Gastrocnemius medialis (tissue), 4 donors: ENCODE results near the gene NEMP2. TPM values are rescaled to one million over a fixed set of nuclear protein-coding genes. Genes with fewer than 3 reads are reported as not detected.

Experiments used
- ATAC-seq, 2 donors: fragments of 150-250 bp; one replicate each; pipeline ENCODE4 v1.9.1; 2016
- DNase-seq, 2 donors: peaks; one replicate each; pipeline ENCODE4 v3.0.0-alpha.2; 2019
- H3K27ac ChIP-seq, 4 donors: fragments of 200-600 bp; sonication (generic); 1 replicate in 1 of 4; 2 replicates in 3 of 4; pipeline ENCODE4 v1.5.1; 2016 to 2018; ENCODE audit warnings: mild to moderate bottlenecking in 2 of 4, moderate library complexity in 1 of 4
- H3K27me3 ChIP-seq, 3 donors: fragments of 200-600 bp; sonication (generic) in 2 of 3; 1 replicate in 1 of 3; 2 replicates in 2 of 3; pipeline versions ENCODE4 v1.5.1 to v1.6.0; 2016 to 2019; ENCODE audit warnings: mild to moderate bottlenecking in 1 of 3, moderate library complexity in 1 of 3
- H3K36me3 ChIP-seq, 2 donors: fragments of 200-600 bp; sonication (generic) in 1 of 2; one replicate each; pipeline ENCODE4 v1.5.1; 2017 to 2018
- H3K4me1 ChIP-seq, 2 donors: fragments of 200-600 bp; sonication (generic) in 1 of 2; one replicate each; pipeline ENCODE4 v1.5.1; 2016 to 2017; ENCODE audit warnings: mild to moderate bottlenecking in 2 of 2
- H3K4me3 ChIP-seq, 4 donors: fragments of 200-600 bp; sonication (generic) in 3 of 4; 1 replicate in 1 of 4; 2 replicates in 3 of 4; pipeline ENCODE4 v1.5.1; 2016 to 2019; ENCODE audit warnings: mild to moderate bottlenecking in 2 of 4
- H3K9me3 ChIP-seq, 3 donors: fragments of 200-600 bp; sonication (generic) in 2 of 3; 1 replicate in 1 of 3; 2 replicates in 2 of 3; pipeline ENCODE4 v1.5.1; 2016 to 2019
- POLR2A ChIP-seq, 2 donors: fragments of 450-650 bp; IDR thresholded peaks; one replicate each; pipeline ENCODE4 v1.6.1; 2017; ENCODE audit warnings: antibody characterized with exemption in 2 of 2, mild to moderate bottlenecking in 2 of 2, moderate library complexity in 2 of 2
- in situ Hi-C, 4 donors: fragments of 200-750 bp; cut with MboI; loops; one replicate each; pipeline versions ENCODE4 v1.15.0 to v1.8.0; 2017; ENCODE audit warnings: low sequenced_read_pairs in 4 of 4
- intact Hi-C: fragments of 100-400 bp; cut with DNase I; formaldehyde crosslinking; loops from one replicate; pipeline ENCODE4 v1.15.1; 2023; ENCODE audit warnings: low total_unique reads
- total RNA-seq, 4 donors: library from RNA; depleted of rRNA; stranded (reverse); fragments of >200 nt; gene quantifications; one replicate each; pipeline versions ENCODE4 v1.1.0 to v1.2.3, GENCODE V29; 2016
- TF ChIP-seq, protein P1 (sequence below), 5 experiments: fragments of 450-650 bp in 3 of 5; fragments of 200-600 bp in 2 of 5; sonication (generic) in 2 of 5; IDR thresholded peaks in 4 of 5; conservative IDR thresholded peaks in 1 of 5; 1 replicate in 4 of 5; 2 replicates in 1 of 5; pipeline ENCODE4 v1.5.1; 2016 to 2019; ENCODE audit warnings: antibody characterized with exemption in 5 of 5, mild to moderate bottlenecking in 3 of 5, moderate library complexity in 3 of 5

NEMP2 gene
- total RNA-seq, 4 donors from 2014 or later = 0.24 to 1.7 (median 1.3) TPM

DNA sequence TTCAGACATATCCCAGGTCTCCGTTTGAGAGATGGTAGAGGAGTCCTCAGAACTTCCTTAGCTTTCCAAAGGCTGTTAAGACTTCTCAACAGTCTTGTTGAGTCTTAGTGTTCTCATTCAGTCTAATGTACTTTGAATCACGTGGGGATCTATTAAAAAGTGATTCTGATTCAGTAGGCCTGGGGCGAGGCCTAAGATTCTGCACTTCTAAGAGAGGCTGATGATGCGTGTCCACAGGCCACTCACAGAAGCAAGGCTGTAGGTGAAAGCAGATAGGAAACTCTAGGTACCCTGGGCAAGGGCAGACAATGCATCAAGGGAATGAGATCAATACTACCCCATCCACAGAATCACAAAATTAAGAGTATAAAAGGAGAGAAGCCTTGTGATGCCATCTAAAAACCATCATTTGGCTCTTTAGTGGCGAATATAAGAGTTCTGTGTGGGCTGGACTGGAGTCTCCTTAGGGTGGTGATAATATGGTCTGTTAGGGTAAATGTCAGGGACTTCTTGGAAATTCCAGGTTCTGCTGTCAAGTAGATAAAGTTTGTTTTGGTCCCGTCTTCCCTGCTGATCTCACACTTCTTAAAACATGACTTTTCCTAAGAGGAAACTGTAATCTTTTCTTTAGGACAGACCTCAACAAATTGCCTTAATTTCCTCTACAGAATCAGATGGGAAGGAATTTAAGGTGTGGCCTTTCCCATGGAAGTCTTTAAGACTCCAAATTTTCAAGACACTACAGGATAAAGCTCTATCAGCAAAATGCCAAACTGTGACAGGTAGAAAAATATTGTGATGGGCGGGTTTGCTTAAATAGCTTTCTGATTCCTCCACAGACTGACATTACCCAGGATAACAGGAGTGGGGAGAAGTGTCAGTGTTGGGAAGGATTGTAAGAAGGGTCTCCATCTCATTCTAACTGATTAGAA, 45.7 kb upstream of the NEMP2 start:
- no peak for TF ChIP-seq POLR2A (IDR thresholded peaks at IDR 0.05)
- TF ChIP-seq, protein P1, sequence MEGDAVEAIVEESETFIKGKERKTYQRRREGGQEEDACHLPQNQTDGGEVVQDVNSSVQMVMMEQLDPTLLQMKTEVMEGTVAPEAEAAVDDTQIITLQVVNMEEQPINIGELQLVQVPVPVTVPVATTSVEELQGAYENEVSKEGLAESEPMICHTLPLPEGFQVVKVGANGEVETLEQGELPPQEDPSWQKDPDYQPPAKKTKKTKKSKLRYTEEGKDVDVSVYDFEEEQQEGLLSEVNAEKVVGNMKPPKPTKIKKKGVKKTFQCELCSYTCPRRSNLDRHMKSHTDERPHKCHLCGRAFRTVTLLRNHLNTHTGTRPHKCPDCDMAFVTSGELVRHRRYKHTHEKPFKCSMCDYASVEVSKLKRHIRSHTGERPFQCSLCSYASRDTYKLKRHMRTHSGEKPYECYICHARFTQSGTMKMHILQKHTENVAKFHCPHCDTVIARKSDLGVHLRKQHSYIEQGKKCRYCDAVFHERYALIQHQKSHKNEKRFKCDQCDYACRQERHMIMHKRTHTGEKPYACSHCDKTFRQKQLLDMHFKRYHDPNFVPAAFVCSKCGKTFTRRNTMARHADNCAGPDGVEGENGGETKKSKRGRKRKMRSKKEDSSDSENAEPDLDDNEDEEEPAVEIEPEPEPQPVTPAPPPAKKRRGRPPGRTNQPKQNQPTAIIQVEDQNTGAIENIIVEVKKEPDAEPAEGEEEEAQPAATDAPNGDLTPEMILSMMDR (IDR thresholded peaks at IDR 0.05 in 4 of 5, conservative IDR thresholded peaks at IDR 0.05 in 1 of 5) = no peak
- H3K36me3 ChIP-seq = no peaks in the 10 kb centered on the region
- in situ Hi-C loops = no loop called here
- ATAC-seq (no peak), DNase-seq (no peak)
- H3K4me1 ChIP-seq = peaks cover 10 to 14% of the 10 kb centered on the region in 2 donors
- no peak overlapping the region for H3K27ac ChIP-seq
- no peaks in the 10 kb centered on the region for H3K9me3 ChIP-seq
- H3K4me3 ChIP-seq = no peak overlapping the region
- H3K27me3 ChIP-seq = no peaks in the 10 kb centered on the region
- intact Hi-C loops = no loop called here

DNA sequence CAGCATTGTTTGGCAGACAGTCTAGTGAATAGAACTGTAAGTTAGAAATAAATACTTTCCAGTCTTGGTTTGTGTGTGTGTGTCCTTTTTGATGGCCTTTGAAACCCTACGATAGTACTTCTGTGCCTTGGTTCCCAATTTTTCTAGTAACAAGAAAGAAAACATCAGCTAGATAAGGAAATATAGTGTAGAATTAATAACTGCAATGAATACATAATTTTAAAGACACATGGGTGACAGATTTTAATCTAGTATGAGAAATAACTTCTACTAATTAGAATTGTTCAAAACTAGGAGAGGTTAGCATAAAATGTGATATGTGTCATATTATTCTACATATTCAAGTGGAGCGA, 44.5 kb upstream of the NEMP2 start:
- no peaks in the 10 kb centered on the region for H3K9me3 ChIP-seq
- no peak overlapping the region for H3K27ac ChIP-seq
- H3K27me3 ChIP-seq = no peaks in the 10 kb centered on the region
- H3K36me3 ChIP-seq = no peaks in the 10 kb centered on the region
- TF ChIP-seq, protein P1 (IDR thresholded peaks at IDR 0.05 in 4 of 5, conservative IDR thresholded peaks at IDR 0.05 in 1 of 5) = no peak
- no peak for TF ChIP-seq POLR2A (IDR thresholded peaks at IDR 0.05)
- in situ Hi-C loops = no loop called here
- no peak overlapping the region for H3K4me3 ChIP-seq
- intact Hi-C loops = no loop called here
- H3K4me1 ChIP-seq = peaks cover 10 to 14% of the 10 kb centered on the region in 2 donors
- DNase-seq = no peak
- no peak for ATAC-seq

DNA sequence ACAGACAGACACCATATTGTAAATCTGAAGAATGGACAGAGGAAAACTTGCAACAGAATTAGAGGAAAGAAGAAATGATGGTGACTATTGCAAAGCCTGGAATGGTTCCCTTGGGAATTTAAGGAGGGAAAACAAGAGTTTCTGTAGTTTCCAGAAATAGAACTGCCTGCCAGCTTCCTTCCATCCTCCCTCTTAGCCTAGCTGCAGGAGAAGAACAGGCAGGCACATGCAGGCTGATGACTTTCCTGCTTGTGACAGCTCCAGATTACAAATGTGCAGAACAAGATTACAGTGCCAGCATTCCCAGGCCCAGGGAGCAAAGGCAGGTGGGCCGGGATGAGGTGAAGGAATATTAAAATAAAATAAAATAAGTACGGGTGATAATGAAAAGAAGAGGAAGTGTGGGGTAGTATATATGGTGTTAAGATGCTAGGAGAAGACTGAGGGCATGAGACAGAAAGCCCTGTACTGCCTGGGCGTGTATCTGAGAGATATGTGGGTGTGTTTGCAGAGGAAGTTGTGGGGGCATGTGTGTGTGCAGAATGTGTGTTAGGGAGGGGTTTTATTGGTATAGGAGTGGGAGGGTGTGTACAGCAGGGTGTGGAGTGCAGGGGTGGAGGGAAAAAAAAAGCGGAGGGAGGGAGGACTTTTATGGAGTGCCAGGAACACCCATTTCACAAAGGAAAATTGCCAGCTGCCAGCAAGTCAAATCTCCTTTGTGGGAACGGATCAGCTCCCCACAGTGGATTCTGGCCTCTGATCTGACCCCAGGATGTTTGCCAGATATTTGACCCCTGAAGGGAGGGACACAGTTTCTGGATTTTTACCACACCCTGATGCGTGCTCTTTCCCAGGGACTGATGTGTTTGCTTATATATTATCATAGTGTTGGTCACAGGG, 43.9 kb upstream of the NEMP2 start:
- H3K4me3 ChIP-seq = no peak overlapping the region
- in situ Hi-C loops = no loop called here
- no peak for DNase-seq

DNA sequence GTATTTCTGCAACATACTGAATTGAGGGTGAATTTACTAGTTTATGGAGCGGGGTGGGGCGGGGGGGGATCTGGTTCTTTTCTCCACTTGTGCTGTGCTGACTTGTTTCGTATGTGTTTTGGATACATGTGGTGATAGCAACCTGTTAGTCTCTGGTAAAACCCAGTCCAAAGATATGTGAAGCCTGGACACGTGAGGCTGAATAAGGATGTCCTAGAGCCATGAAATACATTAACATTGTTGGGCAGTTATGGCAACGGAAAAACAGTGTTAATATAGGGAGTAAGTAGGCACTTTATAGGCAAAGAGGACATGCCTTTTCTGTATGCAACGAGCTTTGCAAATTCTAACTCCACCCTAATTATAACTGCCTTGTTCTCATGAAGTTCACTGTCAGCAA, 42.1 kb upstream of the NEMP2 start:
- Histone ChIP-seq H3K4me1 (peaks cover 3 to 4% of the 10 kb centered on the region in 2 donors), H3K4me3 (no peak overlapping the region), H3K27me3 (no peaks in the 10 kb centered on the region), H3K9me3 (no peaks in the 10 kb centered on the region), H3K36me3 (no peaks in the 10 kb centered on the region), H3K27ac (no peak overlapping the region)
- no peak for DNase-seq
- in situ Hi-C loops = no loop called here
- TF ChIP-seq POLR2A (IDR thresholded peaks at IDR 0.05) = no peak
- TF ChIP-seq, protein P1 (IDR thresholded peaks at IDR 0.05 in 4 of 5, conservative IDR thresholded peaks at IDR 0.05 in 1 of 5) = no peak
- ATAC-seq = no peak
- intact Hi-C loops = no loop called here

More for the DNA sequence above, 43.9 kb upstream of the NEMP2 start:
- Histone ChIP-seq H3K4me1 (peaks cover 10 to 11% of the 10 kb centered on the region in 2 donors), H3K27ac (no peak overlapping the region), H3K36me3 (no peaks in the 10 kb centered on the region), H3K27me3 (no peaks in the 10 kb centered on the region), H3K9me3 (no peaks in the 10 kb centered on the region)
- no peak for TF ChIP-seq POLR2A (IDR thresholded peaks at IDR 0.05)
- TF ChIP-seq, protein P1 (IDR thresholded peaks at IDR 0.05 in 4 of 5, conservative IDR thresholded peaks at IDR 0.05 in 1 of 5) = no peak
- no peak for ATAC-seq
- intact Hi-C loops = no loop called here
